ENCODE measurements around the gene KCNAB1. TPM values are rescaled to one million over a fixed set of nuclear protein-coding genes. Genes with fewer than 3 reads are reported as not detected.
"Not testable (repeated sequence)": the region's sequence is repeated elsewhere in the genome, so short reads cannot be mapped to it uniquely, and the experiment has no call there.

The KCNAB1 gene
- total RNA-seq, 1 experiment from 2014 or later, result 1.4 TPM

- no peaks in the 10 kb centered on the region for H4K20me1 ChIP-seq (ENCODE audit: insufficient read depth)
- DNase-seq, result no peak
- no peaks in the 10 kb centered on the region for H3K36me3 ChIP-seq (ENCODE audit: low read depth)
- ChIA-PET CTCF (no interaction called here), POLR2A (ENCODE audit: unreplicated experiment) (no interaction called here)
- no TSS peak for BruUV-seq (replicated peaks)
- no peaks in the 10 kb centered on the region for H3K27me3 ChIP-seq (ENCODE audit: insufficient read depth, low read depth)
- no peak overlapping the region for H3K27ac ChIP-seq
- TF ChIP-seq EZH2 (IDR thresholded peaks at IDR 0.05; ENCODE audit: low read depth) (no peak), CTCF (conservative IDR thresholded peaks at IDR 0.05) (no peak)
- no peak overlapping the region for H3K4me2 ChIP-seq
- H3K4me3 ChIP-seq, result no peak overlapping the region
- H3K9me2 ChIP-seq (ENCODE audit: insufficient read depth), result no peaks in the 10 kb centered on the region
- H3K4me1 ChIP-seq (replicated peaks; ENCODE audit: insufficient read depth), result no peaks in the 10 kb centered on the region
- intact Hi-C loops (cut with micrococcal nuclease; ENCODE audit: unreplicated experiment), result no loop called here
- H3K9me3 ChIP-seq (ENCODE audit: insufficient read depth, low read depth), result no peaks in the 10 kb centered on the region
- H2AFZ ChIP-seq, result no peak overlapping the region
- H3F3A ChIP-seq (ENCODE audit: insufficient read depth, low read depth), result no peaks in the 10 kb centered on the region
- H3K79me2 ChIP-seq (ENCODE audit: low read depth), result no peaks in the 10 kb centered on the region
These were observed 69.5 kb downstream of the KCNAB1 start for GRCh38 chr3:156189927-156190326.

GRCh38 chr3:156194945-156195344 is 74.6 kb downstream of the KCNAB1 start:
- H3K4me1 ChIP-seq (replicated peaks; ENCODE audit: insufficient read depth); H3F3A ChIP-seq (ENCODE audit: insufficient read depth, low read depth); H3K9me3 ChIP-seq (ENCODE audit: insufficient read depth, low read depth); H3K27ac ChIP-seq; H3K9me2 ChIP-seq (ENCODE audit: insufficient read depth); intact Hi-C loops (cut with micrococcal nuclease; ENCODE audit: unreplicated experiment); DNase-seq; H3K79me2 ChIP-seq (ENCODE audit: low read depth); H2AFZ ChIP-seq; H3K4me2 ChIP-seq; H4K20me1 ChIP-seq (ENCODE audit: insufficient read depth); H3K27me3 ChIP-seq (ENCODE audit: insufficient read depth, low read depth); H3K4me3 ChIP-seq; H3K36me3 ChIP-seq (ENCODE audit: low read depth); POLR2A ChIA-PET (ENCODE audit: unreplicated experiment); BruUV-seq (replicated peaks): not testable (repeated sequence)
- CTCF ChIA-PET, result interaction anchor here (0.6 kb wide), 1 partner anchor 673 kb away, joined by 4 read pairs; no protein-coding TSS in a partner anchor

DNA sequence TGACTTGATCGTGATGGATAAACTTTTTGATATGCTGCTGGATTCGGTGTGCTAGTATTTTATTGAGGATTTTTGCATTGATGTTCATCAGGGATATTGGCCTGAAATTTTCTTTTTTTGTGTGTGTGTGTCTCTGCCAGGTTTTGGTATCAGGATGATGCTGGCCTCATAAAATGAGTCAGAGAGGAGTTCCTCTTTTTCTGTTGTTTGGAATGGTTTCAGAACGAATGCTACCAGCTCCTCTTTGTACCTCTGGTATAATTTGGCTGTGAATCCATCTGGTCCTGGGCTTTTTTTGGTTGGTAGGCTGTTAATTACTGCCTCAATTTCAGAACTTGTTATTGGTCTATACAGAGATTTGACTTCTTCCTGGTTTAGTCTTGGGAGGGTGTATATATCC is 76.8 kb downstream of the KCNAB1 start:
- H3K79me2 ChIP-seq (ENCODE audit: low read depth); H3K9me2 ChIP-seq (ENCODE audit: insufficient read depth); BruUV-seq (replicated peaks); intact Hi-C loops (cut with micrococcal nuclease; ENCODE audit: unreplicated experiment); H3K27me3 ChIP-seq (ENCODE audit: insufficient read depth, low read depth); DNase-seq; H3K27ac ChIP-seq; H3K36me3 ChIP-seq (ENCODE audit: low read depth); POLR2A ChIA-PET (ENCODE audit: unreplicated experiment); H3F3A ChIP-seq (ENCODE audit: insufficient read depth, low read depth); H2AFZ ChIP-seq; CTCF ChIA-PET; H3K4me2 ChIP-seq; H3K9me3 ChIP-seq (ENCODE audit: insufficient read depth, low read depth); H3K4me1 ChIP-seq (replicated peaks; ENCODE audit: insufficient read depth); H3K4me3 ChIP-seq; H4K20me1 ChIP-seq (ENCODE audit: insufficient read depth): not testable (repeated sequence)

DNA sequence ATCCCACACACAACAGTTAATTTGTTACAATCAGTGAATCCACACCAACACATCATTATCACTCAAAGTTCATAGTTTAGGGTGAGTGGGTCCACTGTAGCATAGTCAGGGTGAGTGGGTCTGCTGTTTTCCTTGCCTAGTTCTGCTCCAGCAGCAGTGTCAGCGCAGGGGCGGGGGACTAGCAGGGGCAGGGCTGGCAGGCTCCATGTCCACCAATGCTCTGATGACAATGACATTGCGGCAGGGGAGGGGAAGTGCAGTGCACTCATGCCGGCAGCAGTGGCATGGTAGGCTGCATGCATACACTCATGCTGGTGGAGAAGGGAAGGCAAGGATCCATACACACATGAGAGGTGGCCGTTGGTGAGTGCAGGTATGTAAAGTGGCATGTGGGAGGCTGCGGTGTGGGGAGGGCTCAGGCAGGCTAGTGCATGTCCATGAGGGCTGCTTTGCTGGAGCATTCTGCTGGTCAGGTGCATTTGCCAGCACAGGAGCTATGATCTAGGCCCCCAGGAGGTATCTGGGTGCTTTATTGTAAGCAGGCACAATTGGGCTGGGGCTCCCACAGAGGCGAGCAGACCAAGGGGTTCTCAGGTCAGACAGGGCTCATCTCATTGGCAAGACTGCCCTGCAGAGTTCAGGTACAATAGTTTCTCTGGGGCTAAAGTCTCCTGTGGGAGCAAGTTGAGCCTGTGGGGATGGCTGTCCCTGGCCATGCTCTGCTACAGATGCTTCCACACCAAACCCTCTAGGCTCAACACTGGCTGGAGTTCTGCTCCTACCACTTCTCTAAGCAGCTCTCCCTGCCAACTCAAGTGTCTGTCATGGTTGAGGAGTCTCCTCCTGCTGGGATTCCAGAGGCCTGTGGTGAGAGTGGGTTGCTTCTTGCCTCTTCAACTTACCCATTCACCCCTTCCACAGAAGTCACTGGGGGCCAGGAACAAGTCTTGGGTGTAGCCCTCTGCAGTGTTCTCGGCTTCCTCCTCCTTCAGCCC is 81.3 kb downstream of the KCNAB1 start:
- Histone ChIP-seq H3K9me2 (ENCODE audit: insufficient read depth) (0 out of 2 replicates have a peak, but pooled peaks cover under 1% of the 10 kb centered on the region), H3K4me1 (replicated peaks; ENCODE audit: insufficient read depth) (no peaks in the 10 kb centered on the region), H3K9me3 (ENCODE audit: insufficient read depth, low read depth) (no peaks in the 10 kb centered on the region), H2AFZ (no peak overlapping the region), H4K20me1 (ENCODE audit: insufficient read depth) (no peaks in the 10 kb centered on the region), H3K27ac (no peak overlapping the region), H3F3A (ENCODE audit: insufficient read depth, low read depth) (no peaks in the 10 kb centered on the region), H3K4me3 (no peak overlapping the region), H3K4me2 (no peak overlapping the region), H3K27me3 (ENCODE audit: insufficient read depth, low read depth) (no peaks in the 10 kb centered on the region), H3K36me3 (ENCODE audit: low read depth) (no peaks in the 10 kb centered on the region), H3K79me2 (ENCODE audit: low read depth) (no peaks in the 10 kb centered on the region)
- POLR2A ChIA-PET (ENCODE audit: unreplicated experiment), result no interaction called here
- no peak for DNase-seq
- TF ChIP-seq EZH2 (IDR thresholded peaks at IDR 0.05; ENCODE audit: low read depth), result no peak
- no peak for TF ChIP-seq CTCF (conservative IDR thresholded peaks at IDR 0.05)
- BruUV-seq (replicated peaks), result no TSS peak
- CTCF ChIA-PET, result no interaction called here
- intact Hi-C loops (cut with micrococcal nuclease; ENCODE audit: unreplicated experiment), result no loop called here

Measured in PC-9 (cell line).